Subcutaneous preadipocyte (primary cell): ENCODE results near the gene SLC13A3. TPM values are rescaled to one million over a fixed set of nuclear protein-coding genes. Genes with fewer than 3 reads are reported as not detected.

Experiments used
- total RNA-seq: library from RNA; depleted of rRNA; stranded (reverse); fragments of >200 nt; gene quantifications from 2 replicates; pipeline ENCODE4 v1.2.3, GENCODE V29; 2012

The SLC13A3 gene
- total RNA-seq = 2.5 and 4.4 TPM in 2 replicates

GRCh38 chr20:46651091-46651962 is at the start of gene SLC13A3:
Gene SLC13A3 (minus strand): TSS chr20:46651459. CDS start chr20:46651421, 38 bp downstream.

GRCh38 chr20:46689082-46689753 is 38.0 kb upstream of the SLC13A3 start, which contains the start of gene TP53RK:
Gene TP53RK (minus strand): TSS chr20:46689444. CDS start chr20:46689414, 30 bp downstream.

GRCh38 chr20:46550461-46550860 is 100.8 kb downstream of the SLC13A3 start, which contains the start of gene OCSTAMP:
Gene OCSTAMP (minus strand): TSS chr20:46550654. CDS start chr20:46550560, 94 bp downstream.

DNA sequence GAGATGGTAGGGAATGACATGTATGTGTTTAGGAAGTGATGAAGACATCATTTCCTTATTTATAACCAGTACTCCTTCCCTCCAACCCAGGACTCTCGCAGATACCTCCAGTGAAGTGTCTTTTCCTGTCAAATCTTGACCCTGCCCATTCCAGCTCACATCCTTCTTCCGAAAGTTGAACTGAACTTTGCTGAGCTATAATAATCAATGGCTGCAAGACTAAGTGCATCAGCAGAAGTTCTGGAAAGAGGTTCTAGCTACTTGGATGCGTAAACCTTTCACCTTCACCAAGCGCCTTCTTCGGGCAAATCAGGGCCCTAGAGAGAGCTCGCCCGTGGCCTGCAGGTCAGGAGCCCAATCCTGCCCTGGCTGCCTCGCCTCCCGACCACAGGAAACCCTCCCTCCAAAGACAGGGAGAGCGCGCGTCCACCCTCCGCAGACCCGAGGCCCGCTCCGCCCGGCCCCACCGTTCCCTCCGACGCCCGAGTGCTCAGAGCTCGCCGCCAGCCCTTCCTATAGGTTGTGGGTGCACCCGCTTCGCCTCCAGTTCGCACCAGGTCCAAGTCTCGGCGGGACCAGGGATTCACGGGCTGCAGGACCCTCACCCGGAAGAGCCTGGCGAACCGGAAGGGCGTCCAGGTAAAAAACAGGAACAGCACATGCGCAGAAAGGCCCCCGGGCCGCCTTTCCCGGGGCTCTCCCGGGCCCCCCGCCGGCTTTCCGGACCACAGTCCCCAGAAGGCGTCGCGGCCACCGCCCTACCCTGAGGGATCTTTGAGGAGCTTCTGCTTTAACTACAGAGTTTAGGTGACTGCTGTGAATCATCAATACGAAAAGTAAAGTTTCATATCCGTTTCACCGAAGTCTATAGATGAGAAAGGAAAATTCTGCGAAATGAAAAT is 138.1 kb downstream of the SLC13A3 start, which contains the start of gene ZNF334:
TSS of gene ZNF334 (minus strand) at position 617 of the 902 bp plus-strand sequence. CDS start 1,457 bp downstream, outside the sequence.

Other genes starting within 250 kb of the SLC13A3 start
- gene ELMO2, start 244.8 kb downstream of the SLC13A3 start, total RNA-seq = 29.8 and 36.9 TPM in 2 replicates
- gene ZNF334, start 137.9 kb downstream of the SLC13A3 start, total RNA-seq = under 0.01 and 0.37 TPM in 2 replicates
- gene OCSTAMP, start 100.8 kb downstream of the SLC13A3 start, total RNA-seq = not detected in 2 replicates
- 18.6 and 19.1 TPM in 2 replicates for gene TP53RK, start 38.0 kb upstream of the SLC13A3 start, total RNA-seq
- 19.9 and 28.3 TPM in 2 replicates for gene SLC2A10, start 58.2 kb upstream of the SLC13A3 start, total RNA-seq
- gene EYA2, start 243.4 kb upstream of the SLC13A3 start, total RNA-seq = 0.37 TPM in 1 of 2 replicates, not detected in the other